GM13977 (cell line): Measurements from ENCODE around the gene UGT1A8.

ENCODE experiments used
- DNase-seq: peaks from one replicate; pipeline ENCODE4 v3.0.0; 2012; ENCODE audit warnings: low spot score
- in situ Hi-C: fragments of 300-500 bp; cut with MboI; formaldehyde crosslinking; loops from one replicate; pipeline ENCODE4 v1.12.0; 2022; ENCODE audit warnings: low sequenced_read_pairs, low pct_unique_long_range_greater_than_20kb, mixed read lengths, inconsistent platforms; ENCODE audit not compliant: unreplicated experiment
- TF ChIP-seq, protein P1 (sequence below): IDR thresholded peaks from 2 replicates; pipeline ENCODE4 v1.5.1; 2012; ENCODE audit warnings: mild to moderate bottlenecking, control low read depth; ENCODE audit not compliant: insufficient read depth; ENCODE audit errors: extremely low read depth, missing control alignments

Gene UGT1A8

DNA sequence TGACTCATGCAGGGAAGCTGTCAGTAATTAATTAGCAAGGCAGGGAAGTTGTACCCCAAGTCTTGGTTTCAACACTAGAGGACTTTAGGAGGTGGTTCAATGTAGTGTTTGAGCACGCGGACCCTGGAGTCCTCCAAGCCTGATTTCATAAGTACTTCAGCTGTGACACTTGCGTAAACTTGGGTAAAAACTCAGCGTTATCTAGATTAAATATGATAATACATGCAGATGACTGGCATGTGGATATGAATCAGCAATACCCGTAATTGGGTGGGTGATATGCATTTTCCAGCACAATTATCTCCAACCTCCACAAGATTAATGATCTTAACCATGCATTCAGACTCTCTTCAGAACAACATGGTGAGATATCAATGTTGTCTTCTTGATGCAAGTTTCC, 69.5 kb downstream of the UGT1A8 start:
- TF ChIP-seq, protein P1, sequence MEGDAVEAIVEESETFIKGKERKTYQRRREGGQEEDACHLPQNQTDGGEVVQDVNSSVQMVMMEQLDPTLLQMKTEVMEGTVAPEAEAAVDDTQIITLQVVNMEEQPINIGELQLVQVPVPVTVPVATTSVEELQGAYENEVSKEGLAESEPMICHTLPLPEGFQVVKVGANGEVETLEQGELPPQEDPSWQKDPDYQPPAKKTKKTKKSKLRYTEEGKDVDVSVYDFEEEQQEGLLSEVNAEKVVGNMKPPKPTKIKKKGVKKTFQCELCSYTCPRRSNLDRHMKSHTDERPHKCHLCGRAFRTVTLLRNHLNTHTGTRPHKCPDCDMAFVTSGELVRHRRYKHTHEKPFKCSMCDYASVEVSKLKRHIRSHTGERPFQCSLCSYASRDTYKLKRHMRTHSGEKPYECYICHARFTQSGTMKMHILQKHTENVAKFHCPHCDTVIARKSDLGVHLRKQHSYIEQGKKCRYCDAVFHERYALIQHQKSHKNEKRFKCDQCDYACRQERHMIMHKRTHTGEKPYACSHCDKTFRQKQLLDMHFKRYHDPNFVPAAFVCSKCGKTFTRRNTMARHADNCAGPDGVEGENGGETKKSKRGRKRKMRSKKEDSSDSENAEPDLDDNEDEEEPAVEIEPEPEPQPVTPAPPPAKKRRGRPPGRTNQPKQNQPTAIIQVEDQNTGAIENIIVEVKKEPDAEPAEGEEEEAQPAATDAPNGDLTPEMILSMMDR: no peak
- in situ Hi-C loops: no loop called here
- no peak for DNase-seq

DNA sequence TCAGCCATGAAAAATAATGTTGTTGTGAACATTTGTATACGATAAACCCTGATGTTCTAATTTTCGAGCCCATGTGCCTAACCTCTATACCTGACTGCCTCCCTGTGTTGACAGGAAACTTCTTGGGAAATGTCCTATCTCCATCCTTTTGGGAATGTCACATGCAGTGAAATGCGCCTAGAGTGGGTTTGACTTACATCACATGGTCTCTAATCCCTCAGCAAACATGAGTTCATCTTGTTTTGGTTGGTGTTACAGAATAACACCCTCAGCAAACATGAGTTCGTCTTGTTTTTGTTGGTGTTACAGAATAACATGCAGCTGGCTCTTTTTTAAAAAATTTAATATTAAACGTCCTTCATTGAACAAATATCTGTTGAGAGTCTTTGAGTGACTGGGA, 70.9 kb downstream of the UGT1A8 start:
- DNase-seq: no peak
- TF ChIP-seq, protein P1: no peak
- in situ Hi-C loops: no loop called here

DNA sequence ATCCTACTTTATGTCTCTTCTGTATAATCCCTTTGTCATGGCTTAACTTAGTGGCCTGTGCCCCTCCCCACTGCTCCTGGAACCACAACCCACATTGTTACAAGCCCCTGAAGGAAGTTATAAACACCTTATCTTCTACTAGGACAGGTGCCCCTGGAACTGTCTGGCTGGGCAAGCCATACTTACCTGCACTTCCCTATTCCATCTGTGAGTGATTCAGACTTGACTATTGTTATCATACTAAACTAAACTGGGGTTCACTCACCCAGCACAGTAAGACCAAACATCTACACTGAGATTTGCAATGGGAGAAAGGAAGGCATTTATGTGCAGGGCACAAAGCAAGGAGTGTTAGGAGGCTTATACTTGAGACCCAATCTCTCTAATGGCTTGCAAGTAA, 71.6 kb downstream of the UGT1A8 start:
- TF ChIP-seq, protein P1: no peak
- in situ Hi-C loops: no loop called here
- no peak for DNase-seq

DNA sequence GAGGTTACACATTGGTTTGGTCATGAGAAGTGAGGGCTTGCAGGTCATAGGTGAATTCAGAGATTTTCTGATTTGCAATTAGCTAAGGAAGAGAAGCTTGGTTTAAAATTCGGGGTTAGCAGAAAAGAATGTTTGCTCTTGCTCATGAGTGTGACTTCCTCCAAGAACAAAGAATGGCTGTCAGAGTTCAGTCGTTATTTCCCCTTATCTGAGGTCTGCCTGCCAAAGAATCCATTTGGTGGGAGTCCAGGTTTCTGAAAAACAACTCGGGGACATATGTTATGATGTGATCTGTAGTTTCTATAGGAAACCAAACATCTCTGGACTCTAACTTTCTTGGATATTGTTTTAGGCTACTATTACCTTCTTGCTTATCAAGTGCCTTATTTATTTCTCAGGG, 72.1 kb downstream of the UGT1A8 start:
- in situ Hi-C loops: no loop called here
- TF ChIP-seq, protein P1: no peak
- no peak for DNase-seq

DNA sequence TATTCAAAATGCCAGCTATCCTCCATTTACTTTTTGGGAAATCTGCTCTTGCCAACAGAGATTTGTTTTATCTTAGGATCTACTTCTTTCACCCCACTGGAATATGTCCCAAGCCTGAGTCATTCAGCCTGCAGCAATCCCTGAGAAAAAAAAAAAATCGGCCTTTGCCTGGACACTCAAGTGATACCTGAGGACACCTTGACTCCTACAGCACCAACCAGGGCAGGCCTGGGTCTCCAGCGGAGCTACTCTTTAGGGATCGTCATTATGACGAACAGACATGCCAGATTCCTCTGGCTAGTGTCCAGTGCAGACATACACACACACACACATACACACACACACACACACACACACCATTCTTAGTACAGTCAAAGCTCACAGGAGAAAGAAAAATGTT, 73.0 kb downstream of the UGT1A8 start:
- no peak for DNase-seq
- TF ChIP-seq, protein P1: no peak
- in situ Hi-C loops: no loop called here

DNA sequence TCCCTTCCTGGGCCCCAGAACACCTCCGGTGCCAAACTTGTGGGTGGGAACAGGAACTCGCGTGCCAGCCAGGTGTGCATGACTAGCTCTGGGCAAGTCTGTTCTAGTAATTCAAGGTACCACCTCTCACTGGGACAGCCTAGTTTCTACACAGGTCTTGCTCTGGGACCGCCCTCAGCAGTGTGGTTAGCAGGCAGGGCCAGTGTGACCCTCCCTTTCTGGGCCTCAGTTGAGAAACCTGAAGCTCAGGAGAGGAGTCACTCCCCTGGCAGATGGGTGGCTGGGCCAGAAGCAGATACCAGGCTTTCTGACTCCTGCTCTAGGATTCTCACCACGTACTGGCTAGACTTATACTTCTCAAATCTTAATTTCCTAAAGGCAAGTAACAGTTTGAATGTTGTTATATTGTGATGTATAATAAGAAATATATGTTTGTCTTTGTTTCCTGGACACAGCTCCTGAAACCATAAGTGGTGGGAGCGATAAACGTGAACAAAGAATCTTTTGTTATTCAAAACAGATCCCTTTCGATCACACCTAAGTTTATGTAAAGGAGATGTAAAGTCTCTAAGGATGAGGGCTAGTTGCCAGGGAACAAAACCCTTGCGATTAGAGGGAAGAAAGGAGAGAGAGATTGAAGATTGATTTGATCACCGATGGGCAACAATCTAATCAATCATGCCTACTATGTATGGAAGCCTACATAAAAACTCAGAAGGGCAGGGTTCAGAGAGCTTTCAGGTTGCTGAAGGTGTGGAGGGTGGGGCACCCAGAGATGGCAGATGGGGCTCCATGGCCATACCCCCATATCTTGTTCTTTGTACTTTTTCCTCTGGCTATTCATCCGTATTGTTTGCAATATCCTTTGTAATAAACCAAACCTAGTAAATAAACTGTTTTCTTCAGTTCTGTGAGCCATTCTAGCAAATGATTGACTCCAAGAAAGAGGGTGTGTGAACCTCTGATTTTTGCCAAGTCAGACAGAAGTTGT, 74.3 kb downstream of the UGT1A8 start:
- no peak for DNase-seq
- TF ChIP-seq, protein P1: no peak
- in situ Hi-C loops: no loop called here
